Activated T-helper 1 cell treated with Interleukin-2 at 50 U/mL for 16 hours (primary cell): ENCODE measurements around the gene LRRIQ3.
"Not testable (repeated sequence)": the region's sequence is repeated elsewhere in the genome, so short reads cannot be mapped to it uniquely, and the experiment has no call there.

ENCODE experiments used
- DNase-seq: peaks from one replicate; pipeline ENCODE4 v3.0.0-alpha.2; 2020; ENCODE audit warnings: low read depth

The LRRIQ3 gene, protein sequence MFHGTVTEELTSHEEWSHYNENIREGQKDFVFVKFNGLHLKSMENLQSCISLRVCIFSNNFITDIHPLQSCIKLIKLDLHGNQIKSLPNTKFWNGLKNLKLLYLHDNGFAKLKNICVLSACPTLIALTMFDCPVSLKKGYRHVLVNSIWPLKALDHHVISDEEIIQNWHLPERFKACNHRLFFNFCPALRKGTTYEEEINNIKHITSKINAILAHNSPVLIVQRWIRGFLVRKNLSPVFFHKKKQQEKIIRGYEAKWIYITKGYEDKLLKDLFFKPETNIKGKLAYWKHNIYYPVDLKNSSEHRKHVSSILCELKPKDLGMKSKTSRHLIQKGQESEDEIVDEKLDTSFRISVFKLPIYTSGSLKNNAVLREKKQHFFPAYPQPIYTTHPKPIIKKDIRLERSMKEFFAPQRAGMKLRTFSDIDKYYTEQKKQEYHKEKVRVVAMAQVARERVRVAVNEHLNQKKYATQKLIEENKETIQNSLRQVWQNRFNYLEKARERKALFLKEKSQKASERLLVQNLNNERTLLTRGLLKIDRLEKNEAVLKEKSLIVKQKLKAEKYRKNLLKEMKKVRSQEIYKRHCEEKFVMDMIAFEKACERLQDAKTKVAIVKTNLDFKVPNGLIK

DNA sequence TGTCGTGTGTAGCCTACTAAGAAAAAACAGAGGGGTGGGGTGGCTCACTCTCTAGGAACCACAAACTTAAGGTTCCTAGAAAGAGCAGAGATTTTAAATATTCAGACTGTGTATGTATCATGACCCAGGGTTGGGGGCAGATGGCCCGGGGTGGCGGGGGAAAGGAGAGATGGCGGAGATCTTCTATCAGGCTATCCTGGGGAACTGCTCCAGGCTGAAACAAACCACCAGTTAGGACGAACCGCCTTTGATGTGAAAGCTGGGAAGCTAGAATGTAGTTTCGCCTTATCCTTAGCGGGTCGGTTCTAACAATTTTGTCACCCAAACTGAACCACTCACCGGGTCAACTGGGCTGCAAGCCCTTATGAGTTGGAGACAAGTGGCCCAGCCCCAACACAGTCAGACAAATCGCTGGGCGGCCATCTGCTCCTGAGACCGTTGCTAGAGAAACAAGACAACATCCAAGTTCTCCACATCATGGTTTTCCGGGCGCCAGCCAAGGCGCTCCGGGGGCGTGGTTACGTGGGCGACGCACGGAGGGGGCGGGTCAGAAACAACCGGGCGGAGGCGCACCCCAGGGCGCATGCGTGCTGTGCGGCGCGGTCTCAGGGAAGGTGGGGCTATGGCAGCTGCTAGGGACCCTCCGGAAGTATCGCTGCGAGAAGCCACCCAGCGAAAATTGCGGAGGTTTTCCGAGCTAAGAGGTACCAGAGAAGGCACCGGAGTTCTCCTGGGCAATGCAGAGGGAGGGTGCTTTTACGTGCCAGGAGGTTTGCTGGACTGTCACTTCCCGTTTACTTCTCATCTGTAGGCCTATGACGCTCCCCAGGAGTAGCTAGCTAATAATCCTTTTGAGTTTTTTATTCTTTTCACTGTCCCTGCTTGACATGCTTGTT is at the start of gene LRRIQ3, which contains the start of gene FPGT:
TSS of gene LRRIQ3 (minus strand) at position 520 of the 896 bp plus-strand sequence. CDS start 14,492 bp downstream, outside the sequence.
TSS of gene FPGT (plus strand) at position 586 of the 896 bp plus-strand sequence. CDS start at position 623, 37 bp downstream.
- peak; percentile 93 for DNase-seq

DNA sequence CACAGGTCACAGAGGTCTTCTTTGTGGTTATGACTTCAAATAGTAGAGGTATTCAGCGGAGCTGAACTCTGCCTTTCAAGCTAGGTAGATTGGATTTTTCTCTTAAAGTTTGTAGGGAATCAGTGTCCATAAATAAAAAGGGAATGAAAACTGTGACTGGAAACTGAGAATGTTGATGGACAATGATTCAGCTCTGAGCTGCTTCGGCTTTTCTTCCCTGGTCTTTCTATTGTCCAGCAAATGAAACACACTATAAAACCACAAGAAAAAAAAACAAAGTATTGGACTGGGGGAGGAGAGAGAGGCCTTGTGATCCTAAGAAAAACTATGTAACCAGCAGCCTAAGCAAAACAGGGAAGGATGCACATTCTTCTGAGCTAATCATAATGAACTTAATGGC is 48.3 kb upstream of the LRRIQ3 start:
- no peak for DNase-seq

DNA sequence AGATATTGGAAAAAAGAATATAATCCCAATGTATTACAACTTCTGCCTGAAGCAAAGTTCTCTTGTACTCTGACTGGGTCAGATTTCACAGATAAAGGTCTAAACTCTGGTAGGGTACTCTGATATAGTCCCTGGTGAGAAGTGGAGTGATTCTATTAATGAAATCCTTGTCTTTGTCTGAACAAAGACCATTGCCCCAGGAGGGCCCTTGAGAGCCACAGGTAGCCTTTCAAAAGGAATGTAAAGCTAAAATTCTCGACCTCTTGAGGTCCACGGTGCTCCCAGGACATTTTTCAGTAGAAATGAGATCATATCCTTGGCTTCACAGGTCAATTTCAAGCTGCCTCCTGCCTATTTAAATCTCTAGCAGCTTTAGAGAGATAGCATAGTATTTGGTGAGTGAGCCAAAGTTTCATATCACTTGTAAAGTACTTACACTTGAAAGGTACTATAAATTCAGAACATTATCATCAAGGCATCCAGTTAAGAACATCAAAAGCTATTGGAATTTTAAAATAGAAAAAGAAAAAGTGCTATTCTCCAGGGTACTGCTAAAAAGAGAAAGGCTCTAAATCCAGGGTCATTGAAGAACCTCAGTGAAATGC is 47.3 kb upstream of the LRRIQ3 start:
- no peak for DNase-seq

DNA sequence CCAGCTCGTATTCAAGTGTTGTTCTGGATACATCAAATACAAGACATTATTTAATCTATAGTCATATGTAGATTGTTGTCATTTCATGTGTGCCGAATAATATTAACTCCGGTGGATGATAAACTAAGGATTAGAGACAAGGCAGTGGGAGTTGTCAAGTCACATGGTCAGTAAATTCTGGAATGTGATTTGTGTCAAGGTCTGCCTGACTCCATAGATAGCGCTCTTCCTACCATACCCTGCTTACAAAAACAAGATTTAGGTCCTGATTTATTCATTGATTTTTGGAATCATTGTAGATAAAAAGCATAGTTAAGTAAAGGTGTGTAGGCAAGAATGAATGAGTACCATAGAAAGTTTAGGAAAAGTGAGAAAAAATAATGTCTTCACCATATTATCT is 39.8 kb upstream of the LRRIQ3 start:
- DNase-seq, result no peak

DNA sequence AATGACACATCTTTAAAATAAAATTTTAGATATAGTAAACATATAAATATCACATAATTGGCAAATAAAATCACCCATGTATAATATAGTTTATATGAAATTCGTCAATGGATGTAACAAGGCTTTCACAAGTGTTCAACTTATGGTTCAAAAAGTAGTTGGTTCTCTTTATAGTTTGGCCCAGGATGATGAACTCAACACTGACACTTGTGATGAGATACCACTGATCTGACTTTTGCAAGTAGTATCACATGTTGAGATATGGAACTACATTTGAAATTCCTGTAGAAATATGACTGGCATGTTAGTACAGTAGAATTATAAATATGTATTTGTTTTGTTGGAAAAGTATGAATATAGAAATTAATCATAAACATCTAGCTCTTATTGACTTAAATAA is 39.1 kb upstream of the LRRIQ3 start:
- no peak for DNase-seq

DNA sequence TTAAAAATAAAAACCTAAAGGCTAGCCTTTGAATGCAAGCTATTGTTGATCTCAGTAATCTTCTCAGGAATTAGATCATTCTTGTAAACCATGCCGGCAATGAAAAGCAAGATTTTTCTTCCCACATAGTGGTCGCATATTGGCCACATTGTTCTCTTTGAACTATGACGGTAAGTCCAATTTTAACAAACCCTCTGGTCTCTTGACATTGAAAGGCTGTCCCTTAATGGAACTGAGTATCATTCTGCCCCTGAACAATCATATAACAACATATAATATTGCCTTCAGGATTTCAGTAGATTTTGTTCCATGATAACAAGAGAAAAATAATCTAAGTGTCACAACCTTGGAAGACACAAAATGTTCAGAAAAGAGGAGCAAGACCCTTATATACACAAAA is 38.5 kb upstream of the LRRIQ3 start:
- no peak for DNase-seq

DNA sequence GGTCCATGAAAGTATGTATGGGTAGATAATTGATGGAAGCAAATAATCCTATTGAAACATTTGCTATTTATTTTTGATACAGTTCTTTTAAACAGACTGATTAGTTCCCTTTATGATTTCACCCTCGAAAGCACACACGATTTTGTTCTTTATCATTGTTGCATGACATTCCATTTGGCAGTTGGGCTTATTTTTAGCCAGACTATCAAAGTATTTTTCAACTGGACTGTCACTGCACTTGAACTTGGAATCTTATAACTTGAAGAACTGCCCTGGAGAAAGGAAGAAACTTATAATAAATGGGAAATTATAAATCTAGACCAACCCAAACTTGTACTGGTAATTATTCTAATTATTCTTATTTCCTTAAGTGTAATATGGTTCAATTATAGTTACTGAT is 37.2 kb upstream of the LRRIQ3 start, which contains the start of gene TNNI3K:
TSS of gene TNNI3K (plus strand) at position 235 of the 400 bp plus-strand sequence. CDS start at position 300, 65 bp downstream.
- DNase-seq, result no peak

DNA sequence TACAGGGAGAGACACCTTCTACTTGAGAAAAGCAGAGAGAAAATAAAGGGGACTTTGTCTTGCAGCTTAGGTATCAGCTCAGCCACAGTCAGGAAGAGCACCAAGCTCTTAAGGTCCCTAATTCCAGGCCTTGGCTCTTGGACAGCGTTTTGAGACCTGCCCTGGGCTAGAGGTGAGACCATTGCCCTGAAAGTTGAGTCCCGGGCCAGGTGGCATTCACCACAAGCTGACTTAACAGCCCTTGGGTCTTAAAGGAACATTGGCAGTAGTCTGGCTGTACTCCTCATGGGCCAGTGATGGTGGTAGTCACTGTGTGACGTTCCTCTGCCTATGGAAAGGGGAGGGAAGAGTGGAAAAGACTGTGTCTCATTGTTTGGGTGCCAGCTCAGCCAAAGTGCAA is 25.5 kb upstream of the LRRIQ3 start:
- no peak for DNase-seq

DNA sequence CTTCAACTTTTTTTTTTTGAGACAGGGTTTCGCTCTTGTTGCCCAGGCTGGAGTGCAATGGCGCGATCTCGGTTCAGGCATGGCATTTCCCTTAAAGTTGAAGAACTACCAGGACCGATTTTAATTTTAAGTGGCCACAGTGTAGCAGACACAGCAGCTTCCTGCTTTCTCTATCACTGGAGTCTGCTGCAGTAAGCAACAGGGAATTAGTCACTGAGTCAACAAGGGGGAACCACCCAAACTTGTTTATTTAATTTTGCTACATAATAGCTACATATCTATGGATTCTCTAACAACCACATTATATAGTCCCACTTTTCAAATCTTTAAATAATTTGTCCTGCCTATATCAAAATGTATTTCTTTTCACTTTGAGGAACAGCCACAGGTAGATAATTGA is 24.7 kb upstream of the LRRIQ3 start:
- no peak for DNase-seq

DNA sequence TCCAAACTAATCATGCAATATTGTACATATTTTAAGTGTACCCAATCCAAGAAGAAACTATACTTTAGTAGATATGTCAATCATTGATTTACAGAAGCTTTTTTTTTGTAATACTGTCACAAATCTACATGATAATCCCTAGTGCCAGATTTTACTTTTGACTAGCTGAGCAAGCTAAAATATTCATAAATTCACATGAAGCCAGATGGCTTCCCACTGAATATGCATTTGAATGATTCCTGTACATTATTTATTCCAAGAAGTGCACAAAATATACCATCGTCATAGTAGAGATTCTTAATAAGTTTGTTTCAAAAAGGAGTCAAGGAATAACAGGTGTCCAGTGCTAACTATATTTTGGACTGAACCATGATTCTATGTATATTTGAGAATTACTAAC is 17.3 kb upstream of the LRRIQ3 start:
- DNase-seq, result no peak

DNA sequence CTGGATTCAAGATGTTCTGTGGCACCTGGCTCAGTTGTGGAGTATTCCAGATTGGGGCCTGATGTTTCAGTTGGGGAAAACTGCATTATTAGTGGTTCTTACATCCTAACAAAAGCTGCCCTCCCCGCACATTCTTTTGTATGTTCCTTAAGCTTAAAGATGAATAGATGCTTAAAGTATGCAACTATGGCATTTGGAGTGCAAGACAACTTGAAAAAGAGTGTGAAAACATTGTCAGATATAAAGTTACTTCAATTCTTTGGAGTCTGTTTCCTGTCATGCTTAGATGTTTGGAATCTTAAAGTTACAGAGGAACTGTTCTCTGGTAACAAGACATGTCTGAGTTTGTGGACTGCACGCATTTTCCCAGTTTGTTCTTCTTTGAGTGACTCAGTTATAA is 7.3 kb upstream of the LRRIQ3 start:
- DNase-seq, result no peak

DNA sequence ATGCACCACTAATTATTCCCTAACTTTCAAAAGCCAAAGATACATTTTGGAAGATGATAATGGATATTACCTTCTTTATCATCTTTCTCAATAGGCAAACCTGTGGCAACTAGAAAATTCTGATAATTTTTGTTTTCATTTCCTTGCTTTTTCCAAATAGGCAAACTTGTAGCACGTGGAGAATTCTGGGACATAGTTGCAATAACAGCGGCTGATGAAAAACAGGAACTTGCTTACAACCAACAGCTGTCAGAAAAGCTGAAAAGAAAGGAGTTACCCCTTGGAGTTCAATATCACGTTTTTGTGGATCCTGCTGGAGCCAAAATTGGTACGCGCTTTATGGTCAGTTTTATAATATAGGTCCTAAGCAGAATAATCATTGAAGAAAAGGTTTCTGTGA is 1.5 kb upstream of the LRRIQ3 start:
- DNase-seq, result no peak

DNA sequence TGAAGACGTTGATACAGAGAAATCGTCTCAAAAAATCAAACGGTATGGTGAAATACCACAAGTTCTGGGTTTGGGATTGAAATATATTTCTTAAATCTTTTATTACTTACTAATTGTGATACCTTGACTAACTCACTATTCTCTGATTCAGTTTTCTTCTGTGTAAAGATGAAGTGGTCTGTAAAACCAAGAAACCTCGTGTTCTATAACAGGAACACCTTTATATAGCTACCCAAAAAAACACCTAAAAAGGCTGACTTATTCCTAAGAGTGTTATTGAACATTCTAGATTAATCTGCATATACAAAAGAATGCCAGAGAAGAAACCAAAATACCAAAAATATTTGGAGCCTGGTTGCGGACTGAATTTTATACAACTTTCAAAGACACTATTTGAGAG is 721 bp downstream of the LRRIQ3 start:
- no peak for DNase-seq

DNA sequence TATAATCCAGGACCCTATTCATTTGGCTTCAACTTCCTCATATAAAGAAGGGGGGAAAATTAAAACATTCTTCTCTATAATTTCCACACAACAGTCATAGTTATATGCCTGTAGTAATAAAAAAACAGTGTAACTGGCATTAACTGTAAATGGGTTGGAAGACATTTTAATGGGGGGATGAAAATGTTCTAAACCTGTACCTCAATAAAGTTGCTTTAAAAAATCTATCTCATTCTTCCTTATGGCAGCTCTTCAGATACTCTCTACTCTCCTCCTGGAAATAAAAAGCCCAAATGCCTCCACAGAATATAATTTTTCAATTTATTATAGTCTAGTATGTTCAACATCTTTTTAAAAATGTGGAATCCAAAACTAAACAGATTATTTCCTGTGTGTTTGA is 2.6 kb downstream of the LRRIQ3 start:
- DNase-seq, result no peak

DNA sequence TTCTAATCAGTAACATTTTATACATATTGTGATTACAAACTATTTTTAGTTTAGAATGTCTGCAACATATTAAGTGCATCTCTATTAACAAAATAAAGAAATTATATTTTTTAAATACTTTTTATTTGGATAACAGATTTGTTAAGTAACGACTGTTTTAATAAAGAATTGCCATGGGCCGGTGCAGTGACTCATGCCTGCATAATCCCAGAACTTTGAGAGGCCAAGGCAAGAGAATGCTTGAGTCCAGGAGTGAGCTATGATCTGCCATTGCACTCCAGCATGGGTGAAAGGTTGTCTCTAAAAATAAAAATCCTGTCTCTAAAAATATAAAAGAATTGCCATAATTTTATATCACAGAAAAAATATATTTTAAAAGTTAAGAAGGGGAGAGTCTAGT is 4.1 kb downstream of the LRRIQ3 start:
- DNase-seq, result no peak

DNA sequence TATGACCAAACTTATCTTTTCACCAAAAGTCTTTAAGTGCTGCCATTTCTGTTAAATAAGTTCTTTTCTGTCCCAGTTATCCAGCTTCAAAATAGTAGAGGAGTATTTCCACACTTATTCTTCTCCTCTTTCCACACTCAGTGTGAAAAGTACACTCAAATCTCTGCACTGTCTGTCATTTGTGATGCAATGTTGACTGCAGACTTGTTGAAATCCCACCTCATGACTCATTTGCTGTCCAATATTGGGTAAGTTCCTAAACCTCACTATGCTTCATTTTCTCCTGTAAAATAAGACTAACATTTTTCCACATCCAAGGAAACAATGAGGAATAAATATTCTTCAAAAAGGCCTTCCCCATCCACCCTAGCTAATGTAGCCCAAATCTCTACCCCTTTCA is 17.5 kb downstream of the LRRIQ3 start:
- no peak for DNase-seq

DNA sequence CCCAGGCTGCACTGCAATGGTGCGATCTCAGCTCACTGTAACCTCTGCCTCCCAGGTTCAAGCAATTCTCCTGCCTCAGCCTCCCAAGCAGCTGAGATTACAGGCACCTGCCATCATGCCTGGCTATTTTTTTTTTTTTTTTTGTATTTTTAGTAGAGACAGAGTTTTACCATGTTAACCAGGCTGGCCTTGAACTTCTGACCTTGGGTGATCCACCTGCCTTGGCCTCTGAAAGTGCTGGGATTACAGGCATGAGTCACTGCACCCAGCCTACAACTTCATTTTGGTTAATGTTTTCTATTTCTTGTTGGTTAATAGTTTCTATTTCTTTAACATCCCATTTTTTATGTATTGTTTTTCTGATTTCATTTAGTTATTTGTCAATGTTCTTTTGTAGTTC is 23.6 kb downstream of the LRRIQ3 start:
- not testable (repeated sequence) for DNase-seq

DNA sequence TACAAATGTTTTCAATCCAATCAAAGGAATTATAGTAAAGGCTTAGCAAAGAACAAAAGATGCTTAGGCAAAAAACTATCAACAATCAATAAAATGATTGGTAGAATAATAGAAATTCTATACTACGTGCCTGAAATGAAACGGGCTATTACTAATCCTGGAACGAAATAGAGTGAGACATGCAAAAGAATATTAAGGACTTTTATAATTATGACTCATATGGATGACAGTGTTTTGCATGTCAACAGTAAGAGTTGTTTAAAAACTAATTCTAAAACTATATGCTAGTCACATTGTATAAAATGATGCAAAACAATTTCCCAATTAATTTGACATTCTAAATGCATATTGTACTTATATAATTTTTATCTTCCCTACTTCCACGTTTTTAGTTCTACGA is 35.6 kb downstream of the LRRIQ3 start:
- no peak for DNase-seq

DNA sequence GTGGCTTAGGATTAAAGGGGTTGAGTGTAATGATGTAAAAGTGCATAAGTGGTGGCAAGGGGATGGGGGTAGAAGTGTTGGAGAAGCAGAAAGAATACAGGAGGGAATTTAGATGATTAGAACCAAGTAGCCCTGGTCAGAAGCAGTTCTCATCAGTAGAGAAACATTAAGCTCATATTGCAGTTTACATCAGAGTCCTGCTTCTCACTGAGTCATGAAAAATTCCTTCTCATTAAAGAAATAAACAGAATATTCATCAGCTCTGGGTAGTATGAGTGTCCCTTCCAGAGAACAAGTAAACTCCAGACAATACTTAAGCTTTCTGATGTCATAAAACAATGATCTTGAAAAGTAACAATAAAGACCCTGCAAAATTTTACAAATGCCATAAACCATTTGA is 36.5 kb downstream of the LRRIQ3 start:
- no peak for DNase-seq

DNA sequence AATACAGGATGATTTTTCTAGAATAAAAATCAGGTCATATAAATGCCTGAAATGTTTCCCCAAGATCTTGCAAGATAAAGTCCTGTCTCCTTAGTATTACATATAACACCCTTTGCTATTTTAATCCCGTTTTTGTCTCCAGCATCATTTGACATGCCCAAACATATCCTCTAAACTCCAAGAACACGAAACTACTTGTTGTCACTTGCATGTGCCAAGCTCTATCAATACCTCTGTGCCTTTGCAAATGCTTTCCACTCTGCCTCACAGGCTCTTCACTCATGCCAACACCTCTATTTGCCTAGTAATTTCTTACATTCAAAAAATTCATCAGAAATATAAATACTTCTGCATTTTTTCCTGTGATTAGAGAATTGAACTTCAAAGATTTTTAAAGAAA is 37.9 kb downstream of the LRRIQ3 start:
- DNase-seq, result no peak

DNA sequence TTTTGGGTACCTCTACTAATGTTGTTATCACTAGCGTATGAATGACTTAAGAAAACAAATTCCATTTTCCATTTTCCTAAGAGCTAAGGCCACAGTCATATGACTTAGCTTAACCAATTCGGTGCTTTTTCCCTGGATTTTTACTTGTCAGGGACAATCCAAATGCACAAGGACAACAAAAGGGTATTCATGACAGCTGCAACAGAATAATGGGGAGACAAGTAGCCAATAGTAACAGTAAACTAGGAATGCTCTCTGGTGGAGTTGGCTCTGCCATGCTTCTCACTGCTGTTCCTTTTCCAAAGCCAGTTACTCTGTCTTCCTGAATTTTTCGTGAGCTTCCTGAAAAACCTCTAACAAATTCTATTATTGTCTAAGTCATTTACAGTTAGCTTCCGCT is 52.9 kb downstream of the LRRIQ3 start:
- no peak for DNase-seq

DNA sequence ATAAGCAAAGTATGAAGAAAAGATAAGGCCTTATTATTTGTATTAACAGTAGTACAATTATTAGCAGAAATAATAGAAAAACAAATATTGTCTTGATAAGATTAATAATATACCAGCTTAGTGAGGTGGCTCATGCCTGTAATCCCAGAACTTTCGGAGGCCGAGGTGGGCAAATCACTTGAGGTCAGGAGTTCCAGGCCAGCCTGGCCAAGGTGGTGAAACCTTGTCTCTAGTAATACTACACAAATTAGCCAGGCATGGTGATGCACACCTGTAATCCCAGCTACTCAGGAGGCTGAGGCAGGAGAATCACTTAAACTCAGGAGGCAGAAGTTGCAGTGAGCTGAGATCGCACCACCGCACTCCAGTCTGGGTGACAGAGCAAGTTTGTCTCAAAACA is 80.6 kb downstream of the LRRIQ3 start:
- not testable (repeated sequence) for DNase-seq
